Fibroblast of gingiva (primary cell): Measurements from ENCODE around the gene HDAC10.

ENCODE experiments used
- DNase-seq: peaks from one replicate; pipeline ENCODE4 v3.0.0-alpha.2; 2011; ENCODE audit warnings: low read depth

The HDAC10 gene

DNA sequence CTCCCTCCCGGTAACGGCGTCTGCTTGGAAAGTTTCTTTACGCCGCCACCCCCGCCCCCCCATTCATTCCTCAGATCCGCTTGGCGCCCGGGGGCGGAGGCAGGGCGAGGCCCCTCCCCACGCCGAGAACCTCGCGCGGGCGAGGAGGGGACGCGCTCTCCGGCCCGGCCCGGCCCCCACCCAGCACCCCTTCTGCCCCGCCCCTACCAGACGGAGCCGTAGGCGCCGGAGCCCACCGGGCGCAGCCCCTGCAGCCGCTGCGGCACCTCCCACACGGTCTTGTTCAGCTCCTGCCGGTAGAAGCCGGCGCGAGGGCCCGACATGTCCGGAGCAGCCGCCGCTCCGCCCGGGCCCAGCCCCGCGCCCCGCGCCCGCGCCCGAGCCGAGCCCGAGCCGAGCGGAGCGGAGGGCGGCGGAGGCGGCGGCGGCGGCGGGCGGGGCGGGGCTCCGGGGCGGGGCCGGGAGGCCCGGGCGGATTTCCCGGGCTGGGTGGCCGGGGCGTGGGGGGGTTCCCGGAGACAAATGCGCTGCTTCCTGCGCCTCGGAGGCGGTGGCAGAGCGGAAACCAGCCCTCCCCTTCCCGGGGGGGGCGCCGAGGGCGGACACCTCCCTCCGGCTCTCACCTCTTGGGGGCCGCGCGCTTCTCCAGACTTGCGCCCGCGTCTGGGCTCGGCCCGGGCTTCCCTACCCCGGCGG, 19.1 kb upstream of the HDAC10 start, which contains the start of gene MAPK11:
Gene MAPK11 (minus strand): TSS at position 411 of the 696 bp plus-strand sequence. CDS start 88 bp downstream, at position 323.
- peak; percentile 38 for DNase-seq

DNA sequence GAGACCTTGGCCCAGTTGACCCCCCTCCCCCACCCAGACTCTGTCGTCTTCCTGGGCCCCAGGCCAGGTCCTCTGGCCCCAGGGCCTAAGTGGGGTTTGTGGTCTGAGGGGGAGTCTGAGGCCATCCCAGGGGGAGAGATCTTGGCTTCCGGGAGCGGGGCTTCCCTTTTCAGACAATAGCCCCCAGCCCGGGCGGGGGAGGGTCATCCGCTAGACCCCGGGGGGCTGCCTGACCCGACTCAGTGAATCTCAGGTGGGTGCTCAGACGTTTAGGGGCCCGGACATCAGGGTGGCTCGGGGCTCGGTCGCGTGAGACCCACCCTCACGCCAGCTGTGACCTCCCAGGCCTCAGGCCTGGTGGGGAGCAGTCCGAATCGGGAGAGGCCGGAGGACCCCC, 18.5 kb upstream of the HDAC10 start:
- DNase-seq, result no peak

DNA sequence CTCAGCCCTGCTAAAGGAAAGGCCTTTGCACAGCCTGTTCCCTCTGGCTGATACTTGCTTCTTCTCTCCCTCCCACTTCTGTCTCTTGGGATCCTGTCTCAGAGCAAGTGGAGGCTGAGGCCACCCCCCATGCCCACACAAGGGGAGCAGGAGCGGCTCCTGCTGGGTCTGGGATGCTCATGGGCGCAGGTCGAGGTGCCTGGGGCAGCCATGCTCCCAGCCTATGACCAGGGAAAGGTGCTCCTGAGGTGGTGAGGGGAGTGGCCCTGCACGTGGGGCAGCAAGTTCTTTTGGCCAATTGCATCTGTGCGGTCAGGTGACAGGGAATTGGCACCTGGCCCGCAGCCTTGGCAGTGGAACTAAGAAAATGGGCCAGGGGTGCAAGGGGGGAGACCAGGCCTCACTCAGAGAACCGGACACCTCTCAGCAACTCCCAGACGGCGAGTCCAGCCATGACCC, 17.6 kb upstream of the HDAC10 start:
- DNase-seq, result no peak

GRCh38 chr22:50267591-50268390, 16.7 kb upstream of the HDAC10 start:
- DNase-seq, result peak; percentile 38

DNA sequence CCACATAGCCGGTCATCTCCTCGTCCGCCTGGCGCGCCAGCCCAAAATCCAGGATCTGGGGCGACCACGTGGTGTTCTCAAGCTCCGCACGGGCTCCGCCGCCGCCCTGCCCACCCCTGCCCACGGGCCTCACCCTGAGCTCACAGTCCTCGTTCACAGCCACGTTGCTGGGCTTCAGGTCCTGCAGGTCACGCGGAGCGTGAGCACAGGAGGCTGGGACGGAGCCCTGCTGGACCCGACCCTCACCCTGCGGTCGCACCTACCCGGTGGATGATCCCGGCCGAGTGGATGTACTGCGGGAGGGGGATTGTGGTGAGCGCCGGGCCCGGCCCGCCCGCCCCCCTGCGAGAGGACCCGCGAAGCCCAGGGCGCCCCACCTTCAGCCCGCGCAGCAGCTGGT, 15.9 kb upstream of the HDAC10 start:
- no peak for DNase-seq

- DNase-seq, result no peak
Observed at GRCh38 chr22:50264946-50265669, 14.0 kb upstream of the HDAC10 start.

DNA sequence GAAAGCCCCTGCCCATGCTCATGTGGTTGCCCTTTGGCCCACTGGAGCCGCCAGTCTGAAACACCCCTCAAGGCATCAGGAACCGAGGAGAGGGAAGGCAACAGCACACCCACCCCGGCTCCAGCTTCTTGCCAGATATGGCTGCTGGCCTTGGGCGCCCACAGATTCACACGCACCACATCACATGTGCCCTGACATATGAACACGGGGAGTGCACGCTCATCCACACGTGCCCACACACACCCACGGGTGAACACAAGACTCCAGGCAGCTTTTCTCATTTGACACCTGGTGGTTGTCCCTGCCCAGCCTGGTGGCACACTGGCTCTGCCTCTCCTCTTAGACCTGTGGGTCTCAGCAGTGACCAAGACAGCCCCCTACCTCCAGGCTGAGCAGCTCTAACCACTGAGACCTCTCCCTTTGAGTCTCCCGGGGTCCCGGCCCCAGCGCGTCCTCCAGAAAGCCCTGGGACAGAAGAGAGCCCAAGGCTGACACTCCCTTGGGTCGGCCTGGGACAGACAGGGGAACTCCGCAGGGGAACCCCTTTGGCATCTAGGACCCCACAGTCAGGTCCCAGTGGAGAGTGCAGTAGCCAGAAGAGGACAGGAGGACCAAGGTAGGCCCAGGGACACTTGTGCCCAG, 13.2 kb upstream of the HDAC10 start:
- no peak for DNase-seq

DNA sequence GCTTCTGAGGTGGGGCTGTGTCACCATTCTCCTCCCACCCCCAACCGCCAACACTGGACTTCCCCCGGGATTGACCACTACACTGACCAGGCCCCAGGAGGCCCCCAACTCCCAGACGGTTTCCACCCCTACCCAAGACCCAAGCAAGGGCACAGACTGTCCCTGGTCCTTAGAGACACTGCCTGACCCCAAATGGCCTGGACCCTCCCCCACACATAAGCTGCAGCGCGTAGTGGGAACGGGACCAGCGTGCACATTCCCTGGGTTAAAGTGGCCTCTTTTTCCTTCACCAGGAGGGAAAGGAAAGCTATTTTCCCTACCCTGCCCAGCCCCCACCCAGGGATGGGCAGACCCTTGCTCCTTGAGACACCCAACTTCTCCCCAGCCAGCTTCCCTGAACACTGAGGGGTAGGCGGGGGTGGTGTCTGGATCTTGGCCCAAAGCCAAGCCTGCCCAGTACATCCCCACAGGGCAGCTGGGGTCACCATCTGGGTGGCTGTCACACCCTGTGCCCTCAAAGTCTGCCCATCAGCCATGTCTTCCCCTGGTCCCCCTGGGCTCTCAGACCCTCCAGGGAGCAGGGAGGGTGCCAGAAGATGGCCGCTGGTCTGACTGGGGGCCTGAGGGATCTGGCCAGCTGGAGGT, 12.0 kb upstream of the HDAC10 start:
- no peak for DNase-seq

- DNase-seq, result no peak
Observed at GRCh38 chr22:50262460-50262911, 11.4 kb upstream of the HDAC10 start.

GRCh38 chr22:50261615-50262459, 10.8 kb upstream of the HDAC10 start, which contains the start of gene MAPK12:
Gene MAPK12, minus strand, starts transcription at chr22:50261683. Its CDS starts 174 bp downstream, at chr22:50261509.
- peak; percentile 25 for DNase-seq

DNA sequence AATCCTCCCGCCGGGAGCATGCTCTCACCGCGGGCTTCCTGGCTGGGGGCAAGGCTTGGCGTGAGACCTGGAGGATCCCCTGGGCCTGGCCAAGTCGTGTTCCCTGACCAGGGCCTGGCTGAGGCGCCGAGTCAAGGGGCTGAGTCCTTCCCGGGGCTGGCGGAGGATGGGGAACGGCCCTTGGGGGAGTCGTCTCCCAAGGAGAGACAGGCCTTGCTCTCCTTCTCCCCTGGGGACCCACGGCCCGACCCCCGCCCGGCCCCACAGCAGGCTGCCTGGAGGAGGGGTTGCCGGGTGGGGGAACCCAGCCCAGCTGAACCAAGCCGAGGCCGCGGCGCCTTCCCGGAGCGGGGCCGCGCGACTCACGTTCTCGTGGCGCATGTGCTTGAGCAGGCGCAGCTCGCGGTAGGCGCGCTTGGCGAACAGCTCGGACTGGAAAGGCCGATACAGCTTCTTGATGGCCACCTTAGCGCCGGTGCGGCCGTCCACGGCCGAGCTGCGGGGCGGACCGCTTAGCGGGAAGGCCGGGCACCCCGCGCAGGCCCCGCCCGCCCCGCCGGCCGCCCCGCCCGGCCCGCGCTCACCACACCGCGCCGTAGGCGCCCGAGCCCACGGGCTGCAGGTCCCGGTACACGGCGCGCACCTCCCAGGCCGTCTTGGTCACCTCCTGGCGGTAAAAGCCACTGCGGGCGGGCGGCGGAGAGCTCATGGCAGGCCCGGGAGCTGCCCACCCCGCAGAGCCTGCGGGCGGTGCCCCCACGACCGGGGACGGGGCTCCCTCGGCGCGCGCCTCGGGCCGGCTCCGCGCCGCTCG, 9.9 kb upstream of the HDAC10 start:
- DNase-seq, result peak; percentile 66

DNA sequence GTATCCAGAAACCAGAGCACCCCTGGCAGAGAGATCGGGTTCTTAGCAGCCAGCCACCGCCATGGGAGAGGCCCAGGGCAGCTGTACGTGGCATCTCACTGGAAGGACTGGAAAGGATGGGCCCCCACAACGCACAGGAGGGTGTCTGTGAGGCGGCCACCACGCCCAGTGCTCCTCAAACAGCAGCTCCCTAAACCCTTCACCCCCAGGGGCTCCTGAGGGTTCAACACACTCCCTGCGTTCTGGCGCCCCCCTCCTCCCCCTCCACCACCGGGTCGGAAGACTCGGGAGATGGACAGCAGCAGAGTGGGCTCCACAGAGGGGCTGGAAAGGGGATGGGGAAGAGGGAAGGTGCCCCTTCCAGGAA, 9.4 kb upstream of the HDAC10 start:
- no peak for DNase-seq

GRCh38 chr22:50259302-50259701, 8.2 kb upstream of the HDAC10 start:
- DNase-seq, result no peak

- DNase-seq, result no peak
Observed at GRCh38 chr22:50258361-50259292, 7.6 kb upstream of the HDAC10 start.

DNA sequence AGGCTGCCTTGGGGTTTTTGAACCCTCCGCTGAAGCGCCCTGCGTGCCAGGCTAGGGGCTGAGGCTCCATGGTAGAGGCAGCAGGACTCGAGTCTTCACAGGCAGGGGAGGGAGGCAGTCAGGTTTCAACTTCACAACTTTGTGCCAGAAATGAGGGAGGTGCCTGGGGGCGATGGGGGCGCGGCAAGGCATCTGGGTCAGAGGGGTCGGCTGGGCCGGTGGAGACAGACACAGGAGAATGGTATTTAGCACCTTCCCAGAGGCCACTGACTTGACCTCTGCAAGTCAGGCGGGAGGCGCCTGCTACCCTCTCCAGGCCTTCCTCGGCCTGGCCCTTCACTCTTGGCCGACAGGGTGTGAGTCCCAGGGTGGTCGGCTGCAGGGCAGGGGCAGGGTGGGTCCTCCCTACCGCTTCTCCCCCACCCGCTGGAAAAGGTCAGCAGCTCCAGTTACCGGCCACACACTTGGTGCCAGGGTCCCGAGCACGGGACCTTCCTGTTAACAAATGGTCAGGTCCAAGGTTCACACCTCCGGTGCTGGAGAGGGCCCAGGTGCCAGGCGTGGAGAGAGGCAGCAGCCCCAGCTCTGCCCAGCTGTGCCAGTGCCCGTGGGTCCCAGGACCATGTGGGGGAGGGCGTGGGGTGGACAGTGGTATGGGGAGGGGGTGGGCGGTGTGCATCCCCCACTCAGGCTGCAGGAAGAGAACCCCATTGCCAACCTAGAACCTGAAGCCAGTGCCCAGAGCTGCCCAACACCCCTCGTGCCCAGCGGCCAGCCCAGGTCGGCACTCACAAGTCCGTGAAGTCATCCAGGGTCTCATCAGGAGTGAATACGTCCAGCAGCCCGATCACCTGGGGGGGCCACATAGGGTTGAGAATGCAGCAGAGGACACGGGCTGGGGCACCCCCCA, 6.6 kb upstream of the HDAC10 start:
- DNase-seq, result no peak

DNA sequence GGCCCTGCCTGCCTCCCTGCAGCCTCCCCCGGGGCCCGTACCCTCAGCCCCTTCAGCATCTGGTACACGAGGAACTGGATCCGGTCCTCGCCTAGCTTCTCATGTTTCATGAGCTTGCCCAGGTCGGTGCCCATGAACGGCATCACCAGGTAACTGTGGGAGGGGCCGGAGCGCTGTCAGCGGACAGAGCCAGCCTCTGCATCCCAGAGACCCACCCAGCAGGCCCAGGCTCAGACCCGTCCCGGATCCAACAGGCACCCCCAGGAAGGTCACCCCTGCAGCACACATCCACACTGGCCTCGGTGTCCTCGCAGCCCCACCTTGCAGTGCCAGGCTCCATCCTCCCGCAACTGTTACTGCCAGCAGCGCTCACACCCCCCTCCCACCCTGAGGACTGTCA, 6.0 kb upstream of the HDAC10 start:
- no peak for DNase-seq

DNA sequence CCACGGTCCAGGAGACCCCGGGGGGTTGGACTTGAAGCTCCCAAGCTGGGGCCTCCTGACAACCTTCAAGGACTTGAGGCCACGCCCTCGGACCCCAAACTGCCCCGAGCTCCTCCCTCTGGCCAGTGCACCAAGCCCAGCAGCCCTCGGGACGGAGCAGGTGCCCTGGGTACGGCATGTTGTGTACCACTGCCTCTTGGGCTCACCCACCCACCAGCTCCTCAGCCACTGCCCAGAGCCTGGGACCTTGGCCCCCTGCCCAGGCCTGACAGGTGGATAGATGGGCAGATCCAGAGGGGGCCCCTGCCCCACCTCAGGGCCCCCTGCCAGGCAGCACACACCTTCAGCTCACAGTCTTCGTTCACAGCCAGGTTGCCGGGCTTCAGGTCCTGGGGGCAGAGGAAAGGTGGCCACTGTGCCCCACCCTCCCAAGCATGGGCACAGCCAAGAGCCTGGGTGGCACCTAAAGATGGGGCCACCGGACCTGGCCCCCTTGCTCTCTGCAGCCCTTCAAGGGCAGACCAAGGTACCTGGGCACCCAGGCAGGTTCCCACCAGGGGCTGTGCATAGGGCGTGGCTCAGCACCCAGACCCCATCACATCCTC, 5.3 kb upstream of the HDAC10 start:
- DNase-seq, result no peak
